HG03558 (cell line): ENCODE data around the gene AUTS2.

Source experiments
- ATAC-seq: cut with Tn5 transposase; IDR thresholded peaks from one replicate; pipeline ENCODE4 v1.9.1; 2021; ENCODE audit warnings: moderate number of reproducible peaks; ENCODE audit not compliant: unreplicated experiment; ENCODE audit errors: extremely low read depth

Gene AUTS2

GRCh38 chr7:69908454-69908853 is 310.2 kb downstream of the AUTS2 start:
- no peak for ATAC-seq

DNA sequence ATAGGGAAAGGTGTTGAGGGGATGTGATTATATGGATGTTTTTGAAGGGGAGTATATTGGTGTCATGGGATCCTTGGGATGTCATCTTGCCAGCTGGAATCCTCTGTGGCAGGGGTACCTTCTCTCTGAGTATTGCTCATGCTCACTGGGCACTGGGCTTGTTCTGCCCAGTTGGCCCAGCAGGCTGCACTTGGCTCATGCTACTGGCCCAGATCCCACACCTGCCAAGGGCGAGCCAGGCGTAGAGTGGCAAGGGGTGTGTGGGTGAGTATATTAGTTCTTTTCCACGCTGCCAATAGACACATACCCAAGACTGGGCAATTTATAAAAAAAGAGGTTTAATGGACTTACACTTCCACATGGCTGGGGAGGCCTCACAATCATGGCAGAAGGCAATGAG is 311.9 kb downstream of the AUTS2 start:
- ATAC-seq: no peak

DNA sequence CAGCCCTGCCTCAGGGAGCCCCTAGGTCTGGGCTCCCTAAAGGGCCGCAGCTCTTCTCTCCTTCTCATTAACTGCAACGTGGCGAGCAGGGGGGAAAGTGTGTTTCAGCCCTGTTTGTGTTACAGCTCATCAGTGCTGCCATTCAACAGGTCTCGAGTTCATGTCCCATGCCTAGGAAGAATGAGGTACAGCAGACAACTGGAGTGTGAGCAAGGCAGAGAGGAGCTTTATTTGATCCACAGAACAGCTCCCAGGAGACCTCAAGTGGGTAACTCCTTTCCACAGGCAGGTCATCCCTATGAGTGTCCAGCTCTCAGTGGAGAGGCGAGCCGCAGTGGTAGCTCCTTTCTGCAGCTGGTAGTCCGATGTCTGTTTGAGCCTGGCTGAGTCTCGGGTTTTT is 313.1 kb downstream of the AUTS2 start:
- no peak for ATAC-seq

DNA sequence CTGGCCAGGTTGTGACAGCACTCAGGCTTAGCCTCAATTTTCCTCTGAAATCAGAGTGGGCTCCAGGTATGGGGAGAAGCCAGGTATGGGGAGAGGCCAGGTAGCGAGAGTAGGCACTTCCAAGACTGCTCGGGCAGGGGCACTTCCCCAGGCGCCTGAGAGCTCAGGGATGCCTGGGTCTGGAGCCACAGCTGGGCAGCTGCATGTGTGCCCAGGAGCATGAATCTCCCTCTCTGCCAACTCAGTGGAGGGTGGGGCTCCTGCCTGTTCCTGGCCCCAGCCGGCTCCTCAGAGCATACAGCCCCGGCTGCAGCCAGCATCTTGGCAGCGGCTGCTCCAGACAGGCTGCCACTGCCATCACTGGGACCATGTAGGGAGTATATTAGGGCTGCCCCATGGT is 313.9 kb downstream of the AUTS2 start:
- ATAC-seq: no peak

- no peak for ATAC-seq
Observed at GRCh38 chr7:69912846-69913245, 314.6 kb downstream of the AUTS2 start.

DNA sequence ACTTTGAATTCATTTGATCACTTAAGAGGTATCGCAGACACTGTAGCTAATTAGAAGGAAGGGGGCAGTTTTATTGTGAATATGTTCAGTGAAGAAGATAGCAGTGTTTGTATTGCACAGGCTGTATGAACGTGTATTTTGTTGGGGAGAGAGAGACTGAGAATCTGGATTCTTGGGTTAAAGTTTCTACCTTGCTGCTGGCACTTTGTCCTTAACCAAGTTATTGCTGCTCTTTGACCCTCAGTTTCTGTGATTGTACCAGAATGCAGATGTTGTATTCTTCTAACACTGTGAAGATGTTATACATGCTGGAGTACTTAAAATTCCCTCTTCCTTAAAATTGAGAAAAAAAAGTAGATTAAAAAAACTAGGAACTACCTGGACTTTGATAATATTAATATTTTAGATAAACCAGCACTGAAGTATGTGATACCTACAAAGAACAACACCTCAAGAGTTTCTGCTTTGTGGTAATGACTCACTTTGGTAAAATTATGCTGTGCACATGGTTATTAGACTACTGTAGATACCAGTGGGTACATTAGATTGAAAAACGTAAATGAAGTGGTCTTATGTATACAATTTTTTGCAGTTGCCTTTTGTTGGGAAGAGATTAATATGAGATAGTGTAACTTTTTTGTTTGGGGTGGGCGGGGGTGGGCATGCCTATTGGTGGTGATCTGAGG is 321.3 kb downstream of the AUTS2 start:
- ATAC-seq: no peak

- ATAC-seq: no peak
Observed at GRCh38 chr7:69920797-69921196, 322.5 kb downstream of the AUTS2 start.

DNA sequence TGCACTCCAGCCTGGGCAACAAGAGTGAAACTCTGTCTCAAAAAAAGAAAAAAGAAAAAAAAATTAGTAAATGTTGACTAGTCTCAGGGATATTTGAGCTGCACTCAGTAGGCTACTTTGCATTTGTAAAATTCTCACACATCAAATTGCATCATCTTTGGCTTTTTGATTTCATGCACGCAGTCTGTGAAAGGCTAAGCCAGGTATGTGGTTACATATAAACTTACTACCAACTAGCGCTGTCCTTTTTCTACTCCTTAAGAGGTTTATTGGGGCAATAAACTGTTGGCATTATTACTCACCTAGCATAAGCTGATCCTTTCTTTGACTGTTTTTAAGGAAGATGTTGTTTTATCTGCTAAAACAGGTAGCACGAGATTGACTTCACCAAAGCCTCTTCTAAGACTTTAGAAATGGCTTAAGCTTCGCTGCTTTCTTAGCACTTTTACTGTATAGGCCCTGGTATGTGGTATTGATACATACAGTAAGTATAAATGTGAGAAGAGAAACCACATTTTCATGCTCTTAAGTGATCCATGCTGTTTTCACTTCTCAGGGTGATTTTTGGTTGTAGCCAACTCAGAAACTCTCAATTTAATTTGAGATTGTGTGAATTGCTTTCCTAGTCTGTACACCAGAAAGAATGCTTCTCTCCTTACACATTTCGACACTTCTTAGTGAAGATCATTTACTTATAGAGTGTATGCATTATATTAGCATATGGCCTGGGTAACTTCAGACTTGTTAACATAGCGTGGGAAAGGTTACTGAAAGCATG is 323.9 kb downstream of the AUTS2 start:
- peak; percentile 80 for ATAC-seq

DNA sequence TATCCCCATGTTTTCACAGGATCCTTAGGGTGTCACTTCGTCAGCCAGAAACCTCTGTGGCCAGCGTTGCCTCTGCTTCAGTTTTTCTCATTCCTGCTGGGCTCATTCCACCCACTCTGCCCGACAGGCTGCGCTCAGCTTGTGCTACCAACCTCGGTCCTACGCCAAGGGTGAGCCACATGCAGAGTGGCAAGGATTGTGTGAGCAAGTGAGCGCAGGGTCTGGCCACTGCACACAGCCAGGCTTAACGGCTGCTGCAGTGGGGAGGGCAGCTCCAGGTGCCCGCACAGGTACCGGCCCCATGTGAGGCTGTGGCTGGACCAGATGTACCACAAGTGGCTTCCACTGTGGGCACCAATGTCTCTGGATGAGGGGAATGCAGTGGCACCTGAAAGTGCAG is 329.2 kb downstream of the AUTS2 start:
- no peak for ATAC-seq

DNA sequence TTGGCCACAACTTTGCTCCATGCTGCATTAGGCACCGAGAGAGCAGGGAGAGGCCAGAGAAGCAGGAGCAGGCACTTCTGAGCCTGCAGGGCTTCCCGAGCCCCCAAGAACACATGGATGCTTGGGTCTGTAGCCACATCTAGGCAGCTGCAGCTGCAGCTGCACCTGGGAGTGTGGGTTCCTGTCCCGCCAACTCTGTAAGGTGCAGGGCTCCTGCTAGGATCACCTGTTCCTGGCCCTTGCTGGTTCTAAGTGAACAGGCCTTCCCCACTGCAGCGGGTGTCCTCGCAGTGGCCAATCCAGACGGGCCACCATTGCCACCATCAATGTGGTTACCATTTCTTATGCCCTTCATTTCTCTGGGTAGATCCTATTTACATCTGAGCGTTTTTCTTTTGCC is 330.3 kb downstream of the AUTS2 start:
- ATAC-seq: no peak

- ATAC-seq: no peak
Observed at GRCh38 chr7:69929622-69930021, 331.3 kb downstream of the AUTS2 start.

DNA sequence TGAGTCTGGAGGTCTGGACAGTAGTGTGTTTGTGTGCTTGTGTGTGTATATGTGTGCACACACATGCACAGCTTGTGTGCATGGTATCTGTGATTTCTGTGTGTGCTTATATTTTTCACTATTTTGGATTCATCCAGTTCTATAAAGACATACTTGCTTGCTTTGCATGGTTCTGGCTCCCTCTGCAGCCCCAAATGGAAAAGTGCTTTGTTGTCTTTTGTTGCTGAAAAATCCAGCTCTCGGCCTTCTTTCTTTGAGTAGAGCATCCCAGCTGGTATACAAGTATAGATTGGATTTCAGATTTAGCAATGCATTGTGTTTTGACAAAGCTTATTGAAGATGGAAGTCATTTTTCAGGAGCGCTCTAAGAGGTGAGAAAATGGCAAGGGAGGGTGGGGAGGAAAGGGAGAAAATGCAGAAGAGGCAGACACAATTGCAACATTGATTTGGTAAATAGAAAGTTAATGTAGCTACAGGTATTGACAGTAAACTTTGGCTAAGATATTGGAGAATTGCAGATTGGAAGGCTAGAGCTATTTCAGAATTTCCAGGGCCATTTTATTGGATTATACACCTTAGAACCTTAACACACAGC is 333.9 kb downstream of the AUTS2 start:
- no peak for ATAC-seq

GRCh38 chr7:69934144-69934903 is 336.0 kb downstream of the AUTS2 start:
- no peak for ATAC-seq

- ATAC-seq: no peak
Observed at GRCh38 chr7:69935107-69935506, 336.8 kb downstream of the AUTS2 start.

DNA sequence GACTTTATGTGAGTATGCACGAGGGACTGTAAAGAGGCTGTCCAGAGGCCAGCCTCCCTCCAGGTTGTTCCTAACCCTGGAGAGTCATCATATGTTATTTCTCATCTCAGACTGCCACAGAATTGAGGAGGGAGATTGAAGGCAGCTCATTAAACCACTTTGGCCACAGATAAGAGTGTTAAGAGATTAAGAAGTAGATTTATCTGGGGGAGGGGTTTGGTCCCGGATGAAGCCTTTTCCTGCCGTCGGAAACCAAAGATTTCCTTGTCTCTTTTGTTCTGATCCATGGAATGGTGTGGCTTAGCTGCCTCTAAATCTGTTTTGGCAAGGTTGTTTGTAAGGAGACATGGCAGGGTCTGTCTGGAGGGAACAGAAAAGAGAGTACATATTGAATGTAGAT is 338.8 kb downstream of the AUTS2 start:
- ATAC-seq: no peak

GRCh38 chr7:69939317-69939716 is 341.0 kb downstream of the AUTS2 start:
- no peak for ATAC-seq

- ATAC-seq: no peak
Observed at GRCh38 chr7:69941077-69941651, 342.9 kb downstream of the AUTS2 start.

- ATAC-seq: no peak
Observed at GRCh38 chr7:69942573-69942972, 344.3 kb downstream of the AUTS2 start.

- ATAC-seq: no peak
Observed at GRCh38 chr7:69946901-69947300, 348.6 kb downstream of the AUTS2 start.

GRCh38 chr7:69947998-69948397 is 349.7 kb downstream of the AUTS2 start:
- no peak for ATAC-seq
